HG02970 (cell line): ENCODE measurements around the gene SLC37A1.
"Not testable (repeated sequence)": the region's sequence is repeated elsewhere in the genome, so short reads cannot be mapped to it uniquely, and the experiment has no call there.

Source experiments
- ATAC-seq: cut with Tn5 transposase; IDR thresholded peaks from one replicate; pipeline ENCODE4 v1.9.1; 2021; ENCODE audit warnings: mild to moderate bottlenecking, moderate library complexity, moderate number of reproducible peaks; ENCODE audit not compliant: unreplicated experiment, low FRiP score

The SLC37A1 gene

GRCh38 chr21:42513151-42513984, at the start of gene SLC37A1:
TSS of gene SLC37A1 (plus strand) at chr21:42513852. CDS start at chr21:42518455, 4,603 bp downstream.
- no peak for ATAC-seq

- ATAC-seq = no peak
Measured at GRCh38 chr21:42463861-42464515, 49.7 kb upstream of the SLC37A1 start.

GRCh38 chr21:42465008-42465802, 48.4 kb upstream of the SLC37A1 start:
- no peak for ATAC-seq

- no peak for ATAC-seq
Measured at GRCh38 chr21:42465803-42466127, 47.9 kb upstream of the SLC37A1 start.

- no peak for ATAC-seq
Measured at GRCh38 chr21:42466700-42467099, 47.0 kb upstream of the SLC37A1 start.

- no peak for ATAC-seq
Measured at GRCh38 chr21:42467140-42467983, 46.3 kb upstream of the SLC37A1 start.

GRCh38 chr21:42468491-42469131, 45.0 kb upstream of the SLC37A1 start:
- ATAC-seq = no peak

GRCh38 chr21:42469272-42469671, 44.4 kb upstream of the SLC37A1 start:
- ATAC-seq = no peak

GRCh38 chr21:42469726-42470125, 43.9 kb upstream of the SLC37A1 start:
- ATAC-seq = not testable (repeated sequence)

- no peak for ATAC-seq
Measured at GRCh38 chr21:42471206-42471605, 42.4 kb upstream of the SLC37A1 start.

GRCh38 chr21:42471716-42472330, 41.8 kb upstream of the SLC37A1 start:
- ATAC-seq = no peak

- ATAC-seq = no peak
Measured at GRCh38 chr21:42472521-42472920, 41.1 kb upstream of the SLC37A1 start.

GRCh38 chr21:42473498-42474042, 40.1 kb upstream of the SLC37A1 start:
- ATAC-seq = no peak

GRCh38 chr21:42474043-42474831, 39.4 kb upstream of the SLC37A1 start:
- no peak for ATAC-seq

- ATAC-seq = no peak
Measured at GRCh38 chr21:42475036-42475435, 38.6 kb upstream of the SLC37A1 start.

- no peak for ATAC-seq
Measured at GRCh38 chr21:42475526-42476387, 37.9 kb upstream of the SLC37A1 start.
